ENCODE results near the gene PHLDB2. TPM values are rescaled to one million over a fixed set of nuclear protein-coding genes. Genes with fewer than 3 reads are reported as not detected.

PHLDB2 gene
- total RNA-seq, 1 experiment from 2014 or later: 13.2 TPM

DNA sequence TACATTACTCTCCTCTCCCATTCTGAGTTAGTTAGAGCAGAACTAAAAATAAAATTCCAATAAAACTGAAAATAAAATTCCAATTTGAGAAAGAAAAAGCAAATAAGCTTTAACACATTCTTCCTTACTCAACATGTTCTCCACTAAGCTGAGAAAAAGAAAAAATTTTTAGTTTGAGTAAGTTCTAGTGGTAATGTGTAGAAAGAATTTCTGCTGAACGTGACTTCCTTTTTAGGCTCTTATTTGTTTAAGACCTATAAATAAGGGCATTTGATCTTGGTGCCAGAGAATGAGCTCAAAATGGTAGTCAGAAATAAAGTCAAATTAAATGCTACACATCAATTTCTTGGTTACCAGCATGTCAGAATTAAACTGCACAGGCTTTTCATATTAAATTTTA lies 62.1 kb downstream of the PHLDB2 start:
- Histone ChIP-seq H2BK15ac (ENCODE audit: low read depth, low read length) (no peak overlapping the region), H2BK5ac (ENCODE audit: insufficient read length, low read length) (no peak overlapping the region), H3K23me2 (ENCODE audit: insufficient read length, low read depth, low read length, poor library complexity, severe bottlenecking) (no peaks in the 10 kb centered on the region), H2AK5ac (ENCODE audit: insufficient read length, low read length) (no peak overlapping the region), H3K27ac (ENCODE audit: insufficient read length, low read depth, low read length) (no peak overlapping the region), H2BK120ac (ENCODE audit: low read depth, low read length, poor library complexity, severe bottlenecking) (no peak overlapping the region), H2BK12ac (ENCODE audit: insufficient read length, low read depth, low read length) (no peak overlapping the region), H3K23ac (ENCODE audit: insufficient read length, low read depth, low read length) (no peak overlapping the region), H3K9me3 (ENCODE audit: control insufficient read depth, low read depth, low read length) (no peaks in the 10 kb centered on the region), H2AFZ (ENCODE audit: low read length) (no peak overlapping the region), H4K20me1 (ENCODE audit: control insufficient read depth, insufficient read depth, insufficient read length) (no peaks in the 10 kb centered on the region), H4K5ac (ENCODE audit: insufficient read length, low read depth, low read length) (no peak overlapping the region), H3K4me1 (ENCODE audit: insufficient read depth, low read length) (no peaks in the 10 kb centered on the region; the same call in 1 of the 2 replicates), H3K9ac (ENCODE audit: extremely low read depth, insufficient read length, low read length) (no peak overlapping the region), H3K4ac (ENCODE audit: low read depth, low read length) (no peak overlapping the region), H3K4me2 (ENCODE audit: insufficient read depth, insufficient read length, low read length) (no peak overlapping the region), H3K79me1 (ENCODE audit: insufficient read depth, low read depth, low read length, poor library complexity, severe bottlenecking) (no peaks in the 10 kb centered on the region), H4K8ac (replicated peaks; ENCODE audit: insufficient read length, low read depth, low read length) (no peak overlapping the region), H4K91ac (ENCODE audit: insufficient read length, low read depth, low read length) (no peak overlapping the region), H3K79me2 (ENCODE audit: insufficient read depth, low read length) (no peaks in the 10 kb centered on the region), H3T11ph (ENCODE audit: low read length) (no peak overlapping the region), H3K14ac (ENCODE audit: insufficient read depth, low read length) (no peak overlapping the region), H3K27me3 (ENCODE audit: insufficient read depth, low read length) (peaks cover 19% of the 10 kb centered on the region), H3K18ac (ENCODE audit: insufficient read length, low read depth, low read length) (no peak overlapping the region), H3K56ac (ENCODE audit: insufficient read length, low read depth, low read length) (no peak overlapping the region), H2BK20ac (ENCODE audit: low read depth, low read length, poor library complexity, severe bottlenecking) (no peak overlapping the region)
- H3K27me3 Mint-ChIP-seq (ENCODE audit: low read depth): peaks cover 77% of the 10 kb centered on the region
- no peak overlapping the region for H3K4me3 Mint-ChIP-seq
- peaks cover 31 to 35% of the 10 kb centered on the region in 2 experiments for H3K4me1 Mint-ChIP-seq
- TF ChIP-seq, protein P1, sequence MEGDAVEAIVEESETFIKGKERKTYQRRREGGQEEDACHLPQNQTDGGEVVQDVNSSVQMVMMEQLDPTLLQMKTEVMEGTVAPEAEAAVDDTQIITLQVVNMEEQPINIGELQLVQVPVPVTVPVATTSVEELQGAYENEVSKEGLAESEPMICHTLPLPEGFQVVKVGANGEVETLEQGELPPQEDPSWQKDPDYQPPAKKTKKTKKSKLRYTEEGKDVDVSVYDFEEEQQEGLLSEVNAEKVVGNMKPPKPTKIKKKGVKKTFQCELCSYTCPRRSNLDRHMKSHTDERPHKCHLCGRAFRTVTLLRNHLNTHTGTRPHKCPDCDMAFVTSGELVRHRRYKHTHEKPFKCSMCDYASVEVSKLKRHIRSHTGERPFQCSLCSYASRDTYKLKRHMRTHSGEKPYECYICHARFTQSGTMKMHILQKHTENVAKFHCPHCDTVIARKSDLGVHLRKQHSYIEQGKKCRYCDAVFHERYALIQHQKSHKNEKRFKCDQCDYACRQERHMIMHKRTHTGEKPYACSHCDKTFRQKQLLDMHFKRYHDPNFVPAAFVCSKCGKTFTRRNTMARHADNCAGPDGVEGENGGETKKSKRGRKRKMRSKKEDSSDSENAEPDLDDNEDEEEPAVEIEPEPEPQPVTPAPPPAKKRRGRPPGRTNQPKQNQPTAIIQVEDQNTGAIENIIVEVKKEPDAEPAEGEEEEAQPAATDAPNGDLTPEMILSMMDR (conservative IDR thresholded peaks at IDR 0.05): no peak
- WGBS (ENCODE audit: extremely low coverage, insufficient read length, low lambda C conversion rate): no CpG with 5 or more reads among the region's 1 CpG
- H3K9me3 Mint-ChIP-seq: no peaks in the 10 kb centered on the region; a peak in 1 of 5 replicates
- peaks cover 8 to 31% (median 26%) of the 10 kb centered on the region in 3 experiments; a peak in 6 of 7 replicates for H3K36me3 Mint-ChIP-seq (ENCODE audit: insufficient read depth in 1 of 3, low read depth in 3 of 3)
- no peak for DNase-seq
- H3K27ac Mint-ChIP-seq: no peak overlapping the region

All from H9 (cell line).